HG02885 (cell line): ENCODE results near the gene TEAD3.

Experiments used
- ATAC-seq: cut with Tn5 transposase; IDR thresholded peaks from one replicate; pipeline ENCODE4 v1.9.1; 2021; ENCODE audit warnings: mild to moderate bottlenecking; ENCODE audit not compliant: unreplicated experiment, poor library complexity

The TEAD3 gene

GRCh38 chr6:35493307-35493983, 3.4 kb downstream of the TEAD3 start:
- no peak for ATAC-seq

- ATAC-seq, result no peak
Measured at GRCh38 chr6:35492974-35493284, 4.0 kb downstream of the TEAD3 start.

GRCh38 chr6:35492258-35492973, 4.5 kb downstream of the TEAD3 start:
- ATAC-seq, result no peak

GRCh38 chr6:35491558-35492257, 5.2 kb downstream of the TEAD3 start:
- no peak for ATAC-seq

- no peak for ATAC-seq
Measured at GRCh38 chr6:35490821-35491557, 5.9 kb downstream of the TEAD3 start.

- ATAC-seq, result no peak
Measured at GRCh38 chr6:35489995-35490791, 6.7 kb downstream of the TEAD3 start.

- no peak for ATAC-seq
Measured at GRCh38 chr6:35489066-35489465, 7.8 kb downstream of the TEAD3 start.

- no peak for ATAC-seq
Measured at GRCh38 chr6:35488517-35488862, 8.4 kb downstream of the TEAD3 start.

- ATAC-seq, result no peak
Measured at GRCh38 chr6:35487658-35488516, 9.0 kb downstream of the TEAD3 start.

- ATAC-seq, result no peak
Measured at GRCh38 chr6:35486005-35486925, 10.6 kb downstream of the TEAD3 start.

- no peak for ATAC-seq
Measured at GRCh38 chr6:35485402-35485877, 11.4 kb downstream of the TEAD3 start.

- no peak for ATAC-seq
Measured at GRCh38 chr6:35484921-35485392, 11.9 kb downstream of the TEAD3 start.

GRCh38 chr6:35483893-35484645, 12.8 kb downstream of the TEAD3 start:
- ATAC-seq, result no peak

- no peak for ATAC-seq
Measured at GRCh38 chr6:35483490-35483889, 13.4 kb downstream of the TEAD3 start.

GRCh38 chr6:35483062-35483461, 13.8 kb downstream of the TEAD3 start:
- no peak for ATAC-seq

- ATAC-seq, result no peak
Measured at GRCh38 chr6:35481226-35481625, 15.7 kb downstream of the TEAD3 start.

GRCh38 chr6:35480176-35480575, 16.7 kb downstream of the TEAD3 start:
- ATAC-seq, result no peak
